ENCODE results near the gene FIBCD1.

GRCh38 chr9:130960522-130961378, 21.7 kb upstream of the FIBCD1 start:
- no peak for TF ChIP-seq EZH2phosphoT487 (IDR thresholded peaks at IDR 0.05; ENCODE audit: borderline replicate concordance, low read depth, low read length)
- TF ChIP-seq, protein P1, sequence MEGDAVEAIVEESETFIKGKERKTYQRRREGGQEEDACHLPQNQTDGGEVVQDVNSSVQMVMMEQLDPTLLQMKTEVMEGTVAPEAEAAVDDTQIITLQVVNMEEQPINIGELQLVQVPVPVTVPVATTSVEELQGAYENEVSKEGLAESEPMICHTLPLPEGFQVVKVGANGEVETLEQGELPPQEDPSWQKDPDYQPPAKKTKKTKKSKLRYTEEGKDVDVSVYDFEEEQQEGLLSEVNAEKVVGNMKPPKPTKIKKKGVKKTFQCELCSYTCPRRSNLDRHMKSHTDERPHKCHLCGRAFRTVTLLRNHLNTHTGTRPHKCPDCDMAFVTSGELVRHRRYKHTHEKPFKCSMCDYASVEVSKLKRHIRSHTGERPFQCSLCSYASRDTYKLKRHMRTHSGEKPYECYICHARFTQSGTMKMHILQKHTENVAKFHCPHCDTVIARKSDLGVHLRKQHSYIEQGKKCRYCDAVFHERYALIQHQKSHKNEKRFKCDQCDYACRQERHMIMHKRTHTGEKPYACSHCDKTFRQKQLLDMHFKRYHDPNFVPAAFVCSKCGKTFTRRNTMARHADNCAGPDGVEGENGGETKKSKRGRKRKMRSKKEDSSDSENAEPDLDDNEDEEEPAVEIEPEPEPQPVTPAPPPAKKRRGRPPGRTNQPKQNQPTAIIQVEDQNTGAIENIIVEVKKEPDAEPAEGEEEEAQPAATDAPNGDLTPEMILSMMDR (conservative IDR thresholded peaks at IDR 0.05; ENCODE audit: low read length), result no peak

Measured in OCI-LY7 (cell line).